Measurements from ENCODE around the gene KIAA1143.

The KIAA1143 gene

DNA sequence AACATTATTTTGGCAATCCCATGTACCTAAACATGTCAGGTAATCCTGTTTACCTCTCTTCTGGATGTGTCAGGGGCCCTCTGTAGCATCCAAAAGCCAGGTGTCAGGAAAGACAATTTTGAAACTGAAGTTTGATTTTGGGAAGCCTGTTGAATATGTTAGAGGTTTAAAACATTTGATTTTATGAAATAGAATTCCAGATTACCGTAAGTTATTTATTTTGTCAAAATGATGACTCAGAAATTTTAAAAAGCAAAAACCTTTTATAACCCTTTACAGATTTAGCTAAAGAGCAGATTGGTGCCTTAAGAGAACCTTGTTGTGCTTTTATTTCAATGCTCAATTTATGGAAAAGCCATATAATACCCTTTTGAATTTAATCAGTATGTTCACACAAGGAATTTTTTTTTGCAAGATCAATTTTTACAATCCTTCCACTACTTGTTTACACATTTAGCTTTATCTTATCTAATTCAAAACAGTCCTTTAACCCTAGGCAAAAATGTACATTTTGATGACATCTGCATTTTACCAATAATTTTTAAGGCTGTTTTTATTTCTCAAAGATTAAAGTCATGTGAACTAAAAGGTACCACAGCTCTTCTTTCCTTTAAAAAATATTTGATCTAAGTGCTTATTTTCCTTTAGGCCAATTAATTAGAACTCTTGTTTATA lies 10.1 kb upstream of the KIAA1143 start:
- Histone ChIP-seq H3K9me3 (ENCODE audit: insufficient read depth, low read length) (peaks cover 72% of the 10 kb centered on the region), H3K27me3 (ENCODE audit: insufficient read depth, insufficient read length) (no peaks in the 10 kb centered on the region), H3K4me1 (ENCODE audit: insufficient read depth, insufficient read length) (no peaks in the 10 kb centered on the region), H3K9ac (ENCODE audit: insufficient read length, low read depth) (no peak overlapping the region), H3K36me3 (ENCODE audit: insufficient read depth, insufficient read length, low read length) (peaks cover 56% of the 10 kb centered on the region), H3K4me3 (ENCODE audit: insufficient read length, low read depth) (no peak overlapping the region)
- DNase-seq (ENCODE audit: low read depth, low spot score), result no peak
- TF ChIP-seq SUZ12 (IDR thresholded peaks at IDR 0.05; ENCODE audit: extremely low read depth, insufficient read depth, insufficient read length), result no peak
- no peak for TF ChIP-seq ZNF274 (IDR thresholded peaks at IDR 0.05; ENCODE audit: low read depth, low read length)
- no peak for TF ChIP-seq YY1 (IDR thresholded peaks at IDR 0.05; ENCODE audit: insufficient read depth, insufficient read length)

DNA sequence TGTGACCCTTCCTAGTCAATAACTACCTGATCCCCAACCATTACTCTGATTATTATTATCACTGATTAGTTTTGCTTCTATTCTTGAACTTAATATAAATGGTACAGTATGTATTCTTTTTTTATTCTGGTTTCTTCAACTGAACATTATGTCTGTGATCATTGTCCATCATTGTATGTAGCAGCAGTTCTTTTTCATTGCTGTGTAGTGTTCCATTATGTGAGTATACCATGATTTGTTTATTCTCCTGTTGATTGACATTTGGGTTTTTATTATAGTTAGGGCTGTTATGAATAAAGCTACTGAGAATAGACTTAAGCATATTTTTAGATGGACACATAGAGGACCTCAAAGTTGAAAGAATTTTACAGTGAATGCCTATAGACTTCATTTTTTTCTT lies 2.8 kb upstream of the KIAA1143 start:
- Histone ChIP-seq H3K36me3 (ENCODE audit: insufficient read depth, insufficient read length, low read length) (peaks cover 51% of the 10 kb centered on the region), H3K27me3 (ENCODE audit: insufficient read depth, insufficient read length) (no peaks in the 10 kb centered on the region), H3K4me1 (ENCODE audit: insufficient read depth, insufficient read length) (no peaks in the 10 kb centered on the region), H3K9me3 (ENCODE audit: insufficient read depth, low read length) (peaks cover 64% of the 10 kb centered on the region), H3K9ac (ENCODE audit: insufficient read length, low read depth) (no peak overlapping the region), H3K4me3 (ENCODE audit: insufficient read length, low read depth) (no peak overlapping the region)
- no peak for TF ChIP-seq ZNF274 (IDR thresholded peaks at IDR 0.05; ENCODE audit: low read depth, low read length)
- no peak for TF ChIP-seq YY1 (IDR thresholded peaks at IDR 0.05; ENCODE audit: insufficient read depth, insufficient read length)
- TF ChIP-seq SUZ12 (IDR thresholded peaks at IDR 0.05; ENCODE audit: extremely low read depth, insufficient read depth, insufficient read length), result no peak
- DNase-seq (ENCODE audit: low read depth, low spot score), result no peak

DNA sequence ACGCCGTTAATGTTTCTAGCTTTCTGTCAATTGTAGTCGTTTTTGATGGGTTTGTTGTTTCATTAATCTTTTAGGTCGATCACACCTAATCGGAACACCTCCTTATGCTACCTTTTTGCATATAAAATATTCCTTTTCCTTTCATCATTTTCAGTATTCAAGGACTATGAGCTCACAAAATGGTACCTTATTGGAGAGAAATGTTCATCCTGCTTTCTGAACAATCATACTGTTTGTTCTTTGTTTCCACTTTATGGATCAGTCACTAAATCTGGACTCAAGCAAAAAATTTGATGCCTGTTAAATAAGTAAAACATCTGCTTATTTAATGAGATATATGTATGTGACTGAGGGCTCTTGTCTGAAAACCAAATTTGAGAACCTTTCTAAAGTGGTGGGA lies 1.3 kb upstream of the KIAA1143 start:
- TF ChIP-seq ZNF274 (IDR thresholded peaks at IDR 0.05; ENCODE audit: low read depth, low read length), result no peak
- TF ChIP-seq YY1 (IDR thresholded peaks at IDR 0.05; ENCODE audit: insufficient read depth, insufficient read length), result no peak
- TF ChIP-seq SUZ12 (IDR thresholded peaks at IDR 0.05; ENCODE audit: extremely low read depth, insufficient read depth, insufficient read length), result no peak
- Histone ChIP-seq H3K4me3 (ENCODE audit: insufficient read length, low read depth) (peak overlapping the region; percentile 95), H3K9ac (ENCODE audit: insufficient read length, low read depth) (peak overlapping the region; percentile 91), H3K4me1 (ENCODE audit: insufficient read depth, insufficient read length) (no peaks in the 10 kb centered on the region), H3K36me3 (ENCODE audit: insufficient read depth, insufficient read length, low read length) (peaks cover 55% of the 10 kb centered on the region), H3K9me3 (ENCODE audit: insufficient read depth, low read length) (peaks cover 62% of the 10 kb centered on the region), H3K27me3 (ENCODE audit: insufficient read depth, insufficient read length) (no peaks in the 10 kb centered on the region)
- DNase-seq (ENCODE audit: low read depth, low spot score), result no peak

DNA sequence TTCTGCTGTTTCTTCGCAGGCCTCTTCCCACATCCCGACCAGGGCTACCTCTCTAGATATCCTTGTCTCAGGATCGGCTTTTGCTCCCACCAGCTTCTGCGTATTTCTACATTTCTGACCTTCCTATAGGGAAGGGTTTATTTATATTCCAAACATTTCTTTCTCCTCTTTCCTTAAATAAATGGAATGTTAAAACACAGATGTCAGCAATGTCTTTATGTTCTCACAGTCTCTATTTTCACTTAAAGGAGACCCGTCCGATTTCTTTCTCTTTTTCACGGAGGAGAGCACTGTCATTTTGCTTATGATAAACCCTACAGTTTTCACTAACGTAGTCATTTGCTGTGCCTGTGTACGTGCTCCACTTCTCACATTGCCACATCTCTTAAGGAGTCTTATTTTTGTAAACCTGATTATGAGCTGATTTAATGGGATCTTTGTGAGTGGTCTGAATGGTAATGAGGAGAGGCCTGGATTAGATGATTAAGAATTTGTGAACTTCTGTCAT lies 805 bp upstream of the KIAA1143 start:
- Histone ChIP-seq H3K4me3 (ENCODE audit: insufficient read length, low read depth) (peak overlapping the region; percentile 95), H3K36me3 (ENCODE audit: insufficient read depth, insufficient read length, low read length) (peaks cover 57% of the 10 kb centered on the region), H3K9ac (ENCODE audit: insufficient read length, low read depth) (peak overlapping the region; percentile 91), H3K9me3 (ENCODE audit: insufficient read depth, low read length) (peaks cover 63% of the 10 kb centered on the region), H3K4me1 (ENCODE audit: insufficient read depth, insufficient read length) (no peaks in the 10 kb centered on the region), H3K27me3 (ENCODE audit: insufficient read depth, insufficient read length) (no peaks in the 10 kb centered on the region)
- DNase-seq (ENCODE audit: low read depth, low spot score), result no peak
- TF ChIP-seq YY1 (IDR thresholded peaks at IDR 0.05; ENCODE audit: insufficient read depth, insufficient read length) (no peak), ZNF274 (IDR thresholded peaks at IDR 0.05; ENCODE audit: low read depth, low read length) (no peak), SUZ12 (IDR thresholded peaks at IDR 0.05; ENCODE audit: extremely low read depth, insufficient read depth, insufficient read length) (no peak)

DNA sequence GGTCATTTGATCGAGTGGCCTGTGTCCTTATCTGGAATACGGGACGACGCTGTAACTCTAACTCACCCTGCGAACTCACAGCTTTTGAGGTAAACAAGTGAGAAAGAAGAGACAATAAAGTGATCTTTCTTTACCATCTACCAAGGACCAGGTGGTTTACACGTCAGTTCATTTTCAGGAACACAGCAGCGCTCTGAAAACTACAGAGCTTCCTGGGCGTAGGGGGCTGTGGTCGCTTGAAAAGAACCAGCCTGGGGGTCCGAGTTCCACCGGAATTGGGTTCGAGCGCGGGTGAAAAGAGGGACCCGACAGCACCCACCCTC lies 357 bp downstream of the KIAA1143 start:
- Histone ChIP-seq H3K9me3 (ENCODE audit: insufficient read depth, low read length) (peaks cover 55% of the 10 kb centered on the region), H3K27me3 (ENCODE audit: insufficient read depth, insufficient read length) (no peaks in the 10 kb centered on the region), H3K9ac (ENCODE audit: insufficient read length, low read depth) (peak overlapping the region; percentile 91), H3K4me3 (ENCODE audit: insufficient read length, low read depth) (peak overlapping the region; percentile 95), H3K36me3 (ENCODE audit: insufficient read depth, insufficient read length, low read length) (peaks cover 59% of the 10 kb centered on the region), H3K4me1 (ENCODE audit: insufficient read depth, insufficient read length) (no peaks in the 10 kb centered on the region)
- DNase-seq (ENCODE audit: low read depth, low spot score), result no peak
- TF ChIP-seq SUZ12 (IDR thresholded peaks at IDR 0.05; ENCODE audit: extremely low read depth, insufficient read depth, insufficient read length) (no peak), ZNF274 (IDR thresholded peaks at IDR 0.05; ENCODE audit: low read depth, low read length) (no peak), YY1 (IDR thresholded peaks at IDR 0.05; ENCODE audit: insufficient read depth, insufficient read length) (no peak)

DNA sequence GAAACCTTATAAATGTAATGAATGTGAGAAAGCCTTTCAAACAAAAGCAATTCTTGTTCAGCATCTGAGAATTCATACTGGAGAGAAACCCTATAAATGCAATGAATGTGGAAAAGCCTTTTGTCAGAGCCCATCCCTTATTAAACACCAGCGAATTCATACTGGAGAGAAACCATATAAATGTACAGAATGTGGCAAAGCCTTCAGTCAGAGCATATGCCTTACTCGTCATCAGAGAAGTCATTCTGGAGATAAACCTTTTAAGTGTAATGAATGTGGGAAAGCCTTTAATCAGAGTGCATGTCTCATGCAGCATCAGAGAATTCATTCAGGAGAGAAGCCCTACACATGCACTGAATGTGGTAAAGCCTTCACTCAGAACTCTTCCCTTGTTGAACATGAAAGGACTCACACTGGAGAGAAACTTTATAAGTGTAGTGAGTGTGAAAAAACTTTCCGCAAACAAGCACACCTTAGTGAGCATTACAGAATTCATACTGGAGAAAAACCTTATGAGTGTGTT lies 26.7 kb downstream of the KIAA1143 start:
- DNase-seq (ENCODE audit: low read depth, low spot score), result no peak
- no peaks in the 10 kb centered on the region for H3K4me1 ChIP-seq (ENCODE audit: insufficient read depth, insufficient read length)
- peaks cover 89% of the 10 kb centered on the region for H3K9me3 ChIP-seq (ENCODE audit: insufficient read depth, low read length)
- H3K9ac ChIP-seq (ENCODE audit: insufficient read length, low read depth), result no peak overlapping the region
- H3K4me3 ChIP-seq (ENCODE audit: insufficient read length, low read depth), result no peak overlapping the region
- TF ChIP-seq SUZ12 (IDR thresholded peaks at IDR 0.05; ENCODE audit: extremely low read depth, insufficient read depth, insufficient read length) (no peak), ZNF274 (IDR thresholded peaks at IDR 0.05; ENCODE audit: low read depth, low read length) (peak; percentile 91)
- H3K36me3 ChIP-seq (ENCODE audit: insufficient read depth, insufficient read length, low read length), result peaks cover 43% of the 10 kb centered on the region
- no peaks in the 10 kb centered on the region for H3K27me3 ChIP-seq (ENCODE audit: insufficient read depth, insufficient read length)

DNA sequence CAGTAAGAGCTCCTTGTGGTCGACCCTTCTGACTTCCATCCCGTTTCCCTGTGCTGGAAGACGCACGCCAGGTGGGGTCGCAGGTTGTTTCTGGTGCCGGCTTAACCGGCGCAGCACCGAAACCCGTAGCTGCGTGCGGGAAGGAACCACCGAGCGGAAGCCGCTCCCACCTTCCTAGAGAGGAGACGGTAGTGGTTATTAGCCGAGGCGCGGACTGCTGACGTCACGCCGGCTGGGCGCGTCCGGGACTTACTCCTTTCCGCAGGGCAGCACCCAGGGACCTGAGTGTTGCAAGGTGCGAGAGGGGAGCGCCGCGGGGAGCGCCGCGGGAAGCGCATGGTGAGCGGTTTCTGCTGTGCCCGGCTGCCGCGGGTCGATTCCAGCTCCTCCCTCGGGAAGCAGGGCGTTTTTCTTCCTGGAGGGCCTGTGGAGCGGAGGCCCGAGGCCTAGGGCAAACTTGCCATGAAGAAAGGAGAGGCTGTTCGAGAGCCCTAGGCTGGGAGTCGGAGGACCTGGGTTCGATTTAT lies 32.0 kb downstream of the KIAA1143 start, which contains the start of gene ZNF501:
ZNF501 (plus strand) TSS at position 252 of the 527 bp plus-strand sequence. CDS start 4,787 bp downstream, outside the sequence.
- peak; percentile 81 for DNase-seq (ENCODE audit: low read depth, low spot score)
- Histone ChIP-seq H3K36me3 (ENCODE audit: insufficient read depth, insufficient read length, low read length) (peaks cover 35% of the 10 kb centered on the region), H3K4me1 (ENCODE audit: insufficient read depth, insufficient read length) (no peaks in the 10 kb centered on the region), H3K27me3 (ENCODE audit: insufficient read depth, insufficient read length) (no peaks in the 10 kb centered on the region), H3K4me3 (ENCODE audit: insufficient read length, low read depth) (peak within 1 kb of the TSS; percentile 83), H3K9me3 (ENCODE audit: insufficient read depth, low read length) (peaks cover 80% of the 10 kb centered on the region), H3K9ac (ENCODE audit: insufficient read length, low read depth) (peak within 1 kb of the TSS; percentile 68)
- no peak for TF ChIP-seq SUZ12 (IDR thresholded peaks at IDR 0.05; ENCODE audit: extremely low read depth, insufficient read depth, insufficient read length)
- no peak for TF ChIP-seq YY1 (IDR thresholded peaks at IDR 0.05; ENCODE audit: insufficient read depth, insufficient read length)
- TF ChIP-seq ZNF274 (IDR thresholded peaks at IDR 0.05; ENCODE audit: low read depth, low read length), result no peak
